Astrocyte (in vitro differentiated cells and primary cell): ENCODE results near the gene DNAJB1. TPM values are rescaled to one million over a fixed set of nuclear protein-coding genes. Genes with fewer than 3 reads are reported as not detected.

Experiments
- DNase-seq: peaks from one replicate; pipeline ENCODE4 v3.0.0-alpha.2; 2010; ENCODE audit warnings: low read depth
- FAIRE-seq: peaks from 2 replicates; lab custom pipeline; 2011; peaks lifted over from hg19 to GRCh38; lab: Jason Lieb, UNC
- H2AFZ ChIP-seq: 2 replicates; pipeline ENCODE4 v1.6.0; 2012; ENCODE audit warnings: low read depth, low read length, inconsistent platforms
- H3K27ac ChIP-seq: 2 replicates; pipeline ENCODE4 v1.5.1; 2011; ENCODE audit warnings: low read depth, low read length, inconsistent platforms
- H3K27me3 ChIP-seq: 2 replicates; pipeline ENCODE4 v1.6.0; 2011; ENCODE audit warnings: low read length, inconsistent platforms; ENCODE audit not compliant: insufficient read depth
- H3K36me3 ChIP-seq: 2 replicates; pipeline ENCODE4 v1.5.1; 2011; ENCODE audit warnings: low read length, inconsistent platforms; ENCODE audit not compliant: insufficient read depth
- H3K4me1 ChIP-seq: 2 replicates; pipeline ENCODE4 v1.5.1; 2011; ENCODE audit warnings: low read length, inconsistent platforms; ENCODE audit not compliant: insufficient read depth
- H3K4me2 ChIP-seq: 2 replicates; pipeline ENCODE4 v1.6.0; 2012; ENCODE audit warnings: low read length, inconsistent platforms
- H3K4me3 ChIP-seq: 2 replicates; pipeline ENCODE4 v1.5.1; 2011; ENCODE audit warnings: low read depth, mild to moderate bottlenecking, low read length, inconsistent platforms; ENCODE audit not compliant: insufficient read depth
- H3K79me2 ChIP-seq: 2 replicates; pipeline ENCODE4 v1.6.0; 2012; ENCODE audit warnings: mild to moderate bottlenecking, low read length, inconsistent platforms; ENCODE audit not compliant: insufficient read depth
- H3K9ac ChIP-seq: 2 replicates; pipeline ENCODE4 v1.6.0; 2012; ENCODE audit warnings: mild to moderate bottlenecking, low read length, inconsistent platforms
- H3K9me3 ChIP-seq: 2 replicates; pipeline ENCODE4 v1.5.1; 2012; ENCODE audit warnings: low read depth, mild to moderate bottlenecking, low read length, inconsistent platforms; ENCODE audit not compliant: insufficient read depth
- H4K20me1 ChIP-seq: 2 replicates; pipeline ENCODE4 v1.6.0; 2012; ENCODE audit warnings: low read length, inconsistent platforms; ENCODE audit not compliant: insufficient read depth
- H3K27ac Mint-ChIP-seq: one replicate; pipeline ENCODE4 v1.8.0; 2021; ENCODE audit warnings: mild to moderate bottlenecking, mixed read lengths; ENCODE audit not compliant: unreplicated experiment
- H3K27me3 Mint-ChIP-seq: one replicate; pipeline ENCODE4 v1.8.0; 2021; ENCODE audit warnings: low read depth, mixed read lengths; ENCODE audit not compliant: unreplicated experiment
- H3K36me3 Mint-ChIP-seq: one replicate; pipeline ENCODE4 v1.8.0; 2021; ENCODE audit warnings: low read depth, mixed read lengths; ENCODE audit not compliant: unreplicated experiment
- H3K4me1 Mint-ChIP-seq: one replicate; pipeline ENCODE4 v1.8.0; 2021; ENCODE audit warnings: low read depth, mixed read lengths; ENCODE audit not compliant: unreplicated experiment
- H3K4me3 Mint-ChIP-seq: one replicate; pipeline ENCODE4 v1.8.0; 2021; ENCODE audit warnings: mild to moderate bottlenecking, moderate library complexity, mixed read lengths; ENCODE audit not compliant: unreplicated experiment
- H3K9me3 Mint-ChIP-seq: one replicate; pipeline ENCODE4 v1.8.0; 2021; ENCODE audit warnings: mild to moderate bottlenecking, mixed read lengths; ENCODE audit not compliant: unreplicated experiment
- EZH2 ChIP-seq: IDR thresholded peaks from 2 replicates; pipeline ENCODE4 v1.6.1; 2012; ENCODE audit warnings: mild to moderate bottlenecking, low read length, inconsistent platforms; ENCODE audit not compliant: insufficient read depth
- total RNA-seq: library from RNA; stranded (reverse); gene quantifications from 2 replicates; pipeline ENCODE4 v1.2.1, GENCODE V29; 2021
- TF ChIP-seq, protein P1 (sequence below): IDR thresholded peaks from 2 replicates; pipeline ENCODE4 v1.5.1; 2011; ENCODE audit warnings: low read depth, mild to moderate bottlenecking, inconsistent platforms, low read length, moderate library complexity; ENCODE audit not compliant: insufficient read depth

Gene DNAJB1
- total RNA-seq, 1 donor from 2014 or later: 105 TPM

DNA sequence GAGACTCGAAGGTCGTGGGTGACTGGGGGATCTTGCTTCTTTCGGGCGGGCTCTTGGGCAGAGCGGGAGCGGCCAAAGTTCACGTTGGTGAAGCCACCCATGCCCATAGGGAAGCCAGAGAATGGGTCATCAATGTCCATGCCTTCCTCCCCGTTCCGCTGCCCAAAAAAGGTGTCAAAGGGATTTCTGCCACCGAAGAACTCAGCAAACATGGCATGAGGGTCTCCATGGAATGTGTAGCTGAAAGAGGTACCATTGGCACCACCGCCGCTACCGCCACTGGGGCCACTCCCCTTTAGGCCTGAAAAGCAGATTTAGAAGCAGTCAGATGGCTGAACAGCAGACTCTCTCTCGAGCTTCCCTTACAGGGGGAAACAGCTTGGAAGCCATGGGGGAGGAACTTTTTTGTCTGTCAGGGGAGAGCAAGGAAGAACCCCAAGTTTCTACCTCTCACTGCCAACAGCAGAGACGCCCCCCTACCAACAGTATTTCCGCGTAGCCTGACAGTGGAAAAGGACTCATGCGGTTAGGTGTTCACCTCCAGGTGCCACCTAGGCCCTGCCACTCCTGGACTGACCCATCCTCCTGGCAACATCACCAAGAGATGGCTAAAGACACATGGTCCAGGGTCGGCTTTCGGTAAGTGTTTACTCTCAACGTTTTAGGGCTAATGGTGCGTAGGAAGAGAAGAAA is 1.3 kb downstream of the DNAJB1 start:
- peaks cover 39% of the 10 kb centered on the region for H4K20me1 ChIP-seq
- FAIRE-seq (no peak), DNase-seq (no peak)
- H3K4me3 ChIP-seq: peak overlapping the region; percentile 91
- no peaks in the 10 kb centered on the region for H3K27me3 ChIP-seq
- Mint-ChIP-seq H3K27ac (peak overlapping the region; percentile 85), H3K9me3 (peaks cover 1% of the 10 kb centered on the region), H3K36me3 (peaks cover 23% of the 10 kb centered on the region), H3K27me3 (no peaks in the 10 kb centered on the region), H3K4me1 (peaks cover 32% of the 10 kb centered on the region), H3K4me3 (peak overlapping the region; percentile 89)
- H3K4me1 ChIP-seq: peaks cover 31% of the 10 kb centered on the region
- TF ChIP-seq, protein P1, sequence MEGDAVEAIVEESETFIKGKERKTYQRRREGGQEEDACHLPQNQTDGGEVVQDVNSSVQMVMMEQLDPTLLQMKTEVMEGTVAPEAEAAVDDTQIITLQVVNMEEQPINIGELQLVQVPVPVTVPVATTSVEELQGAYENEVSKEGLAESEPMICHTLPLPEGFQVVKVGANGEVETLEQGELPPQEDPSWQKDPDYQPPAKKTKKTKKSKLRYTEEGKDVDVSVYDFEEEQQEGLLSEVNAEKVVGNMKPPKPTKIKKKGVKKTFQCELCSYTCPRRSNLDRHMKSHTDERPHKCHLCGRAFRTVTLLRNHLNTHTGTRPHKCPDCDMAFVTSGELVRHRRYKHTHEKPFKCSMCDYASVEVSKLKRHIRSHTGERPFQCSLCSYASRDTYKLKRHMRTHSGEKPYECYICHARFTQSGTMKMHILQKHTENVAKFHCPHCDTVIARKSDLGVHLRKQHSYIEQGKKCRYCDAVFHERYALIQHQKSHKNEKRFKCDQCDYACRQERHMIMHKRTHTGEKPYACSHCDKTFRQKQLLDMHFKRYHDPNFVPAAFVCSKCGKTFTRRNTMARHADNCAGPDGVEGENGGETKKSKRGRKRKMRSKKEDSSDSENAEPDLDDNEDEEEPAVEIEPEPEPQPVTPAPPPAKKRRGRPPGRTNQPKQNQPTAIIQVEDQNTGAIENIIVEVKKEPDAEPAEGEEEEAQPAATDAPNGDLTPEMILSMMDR: no peak
- no peak for TF ChIP-seq EZH2
- H3K4me2 ChIP-seq: peak overlapping the region; percentile 96
- H3K9me3 ChIP-seq: no peaks in the 10 kb centered on the region
- H3K36me3 ChIP-seq: peaks cover 24% of the 10 kb centered on the region
- peaks cover 42% of the 10 kb centered on the region for H3K79me2 ChIP-seq
- peak overlapping the region; percentile 89 for H3K27ac ChIP-seq
- H2AFZ ChIP-seq: no peak overlapping the region
- H3K9ac ChIP-seq: peak overlapping the region; percentile 96

DNA sequence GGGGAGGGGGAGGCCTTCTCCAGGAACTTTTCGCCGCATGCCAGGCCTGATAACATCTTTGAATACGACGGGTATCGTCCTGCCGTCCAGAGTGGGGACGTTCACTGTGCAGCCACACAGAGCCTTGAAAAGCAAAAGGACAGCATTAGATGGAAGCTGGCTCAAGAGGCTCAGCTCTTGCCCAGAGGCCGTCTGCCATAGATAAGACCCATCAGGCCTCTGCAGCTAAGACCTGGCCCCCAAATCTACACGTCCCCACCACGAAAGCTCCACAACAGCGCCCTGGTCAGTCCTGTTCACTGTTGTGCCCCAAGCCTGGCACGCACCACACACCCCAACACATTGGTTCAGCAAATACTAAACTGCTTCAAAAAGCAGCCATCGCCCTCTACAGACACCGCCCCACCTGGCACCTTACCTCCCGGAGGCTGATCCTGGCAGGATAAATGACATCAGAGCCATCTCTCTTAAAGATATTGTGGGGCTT is 2.1 kb downstream of the DNAJB1 start:
- Histone ChIP-seq H3K27me3 (no peaks in the 10 kb centered on the region), H3K79me2 (peaks cover 42% of the 10 kb centered on the region), H4K20me1 (peaks cover 39% of the 10 kb centered on the region), H3K36me3 (peaks cover 24% of the 10 kb centered on the region), H3K4me2 (peak overlapping the region; percentile 96), H2AFZ (no peak overlapping the region), H3K9ac (peak overlapping the region; percentile 96), H3K27ac (no peak overlapping the region), H3K9me3 (no peaks in the 10 kb centered on the region), H3K4me1 (peaks cover 34% of the 10 kb centered on the region), H3K4me3 (peak overlapping the region; percentile 91)
- Mint-ChIP-seq H3K27ac (peak overlapping the region; percentile 85), H3K9me3 (peaks cover 1% of the 10 kb centered on the region), H3K4me3 (peak overlapping the region; percentile 89), H3K4me1 (peaks cover 33% of the 10 kb centered on the region), H3K36me3 (peaks cover 23% of the 10 kb centered on the region), H3K27me3 (no peaks in the 10 kb centered on the region)
- no peak for FAIRE-seq
- DNase-seq: no peak
- no peak for TF ChIP-seq EZH2
- TF ChIP-seq, protein P1: no peak
